GM19395 (cell line): ENCODE measurements around the gene SPNS2.

Experiments used
- ATAC-seq: cut with Tn5 transposase; IDR thresholded peaks from one replicate; pipeline ENCODE4 v1.9.1; 2021; ENCODE audit warnings: mild to moderate bottlenecking, moderate library complexity; ENCODE audit not compliant: unreplicated experiment

Gene SPNS2

GRCh38 chr17:4503283-4504025, 4.8 kb downstream of the SPNS2 start:
- ATAC-seq: no peak

- no peak for ATAC-seq
Observed at GRCh38 chr17:4504188-4504587, 5.5 kb downstream of the SPNS2 start.

- ATAC-seq: no peak
Observed at GRCh38 chr17:4505187-4505586, 6.5 kb downstream of the SPNS2 start.

GRCh38 chr17:4506175-4506813, 7.6 kb downstream of the SPNS2 start:
- ATAC-seq: no peak

GRCh38 chr17:4506892-4507291, 8.2 kb downstream of the SPNS2 start:
- no peak for ATAC-seq

- ATAC-seq: no peak
Observed at GRCh38 chr17:4507361-4508111, 8.9 kb downstream of the SPNS2 start.

- ATAC-seq: no peak
Observed at GRCh38 chr17:4508207-4508606, 9.5 kb downstream of the SPNS2 start.

- ATAC-seq: no peak
Observed at GRCh38 chr17:4509401-4509800, 10.7 kb downstream of the SPNS2 start.

- ATAC-seq: no peak
Observed at GRCh38 chr17:4509923-4510617, 11.4 kb downstream of the SPNS2 start.

- ATAC-seq: no peak
Observed at GRCh38 chr17:4510618-4510941, 11.9 kb downstream of the SPNS2 start.

GRCh38 chr17:4511199-4511932, 12.7 kb downstream of the SPNS2 start:
- ATAC-seq: no peak

GRCh38 chr17:4512156-4513112, 13.8 kb downstream of the SPNS2 start:
- no peak for ATAC-seq

GRCh38 chr17:4513113-4514032, 14.7 kb downstream of the SPNS2 start:
- ATAC-seq: no peak

- ATAC-seq: no peak
Observed at GRCh38 chr17:4514206-4514605, 15.5 kb downstream of the SPNS2 start.

GRCh38 chr17:4514779-4515178, 16.1 kb downstream of the SPNS2 start:
- ATAC-seq: no peak

- no peak for ATAC-seq
Observed at GRCh38 chr17:4515501-4515900, 16.8 kb downstream of the SPNS2 start.

GRCh38 chr17:4516735-4517134, 18.1 kb downstream of the SPNS2 start:
- no peak for ATAC-seq

- no peak for ATAC-seq
Observed at GRCh38 chr17:4518901-4519300, 20.2 kb downstream of the SPNS2 start.

GRCh38 chr17:4519361-4519788, 20.7 kb downstream of the SPNS2 start:
- no peak for ATAC-seq
